ENCODE results near the gene MARCHF4. TPM values are rescaled to one million over a fixed set of nuclear protein-coding genes. Genes with fewer than 3 reads are reported as not detected.

The MARCHF4 gene
- total RNA-seq, 2 donors from 2014 or later, result 0.44 to 0.58 TPM

DNA sequence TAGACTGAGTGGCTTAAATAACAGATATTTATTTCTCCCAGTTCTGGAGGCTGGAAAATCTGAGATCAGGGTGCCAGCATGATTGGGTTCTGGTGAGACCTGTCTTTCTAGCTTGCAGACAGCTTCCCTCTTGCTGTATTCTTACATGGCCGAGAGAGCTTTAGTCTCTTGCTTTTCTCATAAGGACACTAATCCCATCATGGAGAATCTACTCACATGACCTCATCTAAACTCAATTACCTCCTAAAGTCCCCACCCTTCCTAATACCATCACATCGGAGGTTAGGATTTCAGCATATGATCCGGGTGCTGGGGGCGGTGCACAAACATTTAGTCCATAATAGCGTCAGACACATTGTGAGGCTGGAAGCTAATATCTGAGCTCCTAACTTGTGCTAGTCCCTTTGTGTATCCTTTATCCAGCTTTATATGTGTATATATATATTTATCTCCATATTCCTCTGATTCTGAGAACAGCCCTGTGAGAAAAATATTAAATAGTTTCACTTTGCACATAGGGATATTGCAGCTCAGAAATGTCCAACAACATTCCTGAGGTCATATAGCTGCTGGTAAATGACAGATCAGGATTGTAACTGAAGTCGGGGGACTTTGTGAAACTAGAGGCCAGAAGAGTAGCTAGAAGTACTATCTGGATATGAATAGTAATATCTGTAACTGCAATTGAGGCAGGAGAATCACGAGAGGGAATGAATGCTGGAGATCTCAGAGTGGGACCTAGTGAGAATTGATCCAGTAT is 28.9 kb downstream of the MARCHF4 start:
- no peak overlapping the region for H3K27ac ChIP-seq
- H3K9ac ChIP-seq (ENCODE audit: low read depth in 2 of 2, low read length in 2 of 2), result no peak overlapping the region
- no peaks in the 10 kb centered on the region for H3K4me1 ChIP-seq
- no peak for DNase-seq
- intact Hi-C loops (cut with DNase I), result no loop called here
- H3K4me3 ChIP-seq, result no peak overlapping the region
- no peak for TF ChIP-seq CTCF (IDR thresholded peaks at IDR 0.05)
- no peaks in the 10 kb centered on the region for H3K27me3 ChIP-seq
- H3K36me3 ChIP-seq, result no peaks in the 10 kb centered on the region
- no peaks in the 10 kb centered on the region for H3K9me3 ChIP-seq

GRCh38 chr2:216341121-216341520 is 31.2 kb downstream of the MARCHF4 start:
- intact Hi-C loops (cut with DNase I), result no loop called here
- no peaks in the 10 kb centered on the region for H3K9me3 ChIP-seq
- no peak for DNase-seq
- no peak overlapping the region for H3K4me3 ChIP-seq
- no peaks in the 10 kb centered on the region for H3K27me3 ChIP-seq
- H3K36me3 ChIP-seq, result no peaks in the 10 kb centered on the region
- no peak overlapping the region for H3K27ac ChIP-seq
- H3K9ac ChIP-seq (ENCODE audit: low read depth in 2 of 2, low read length in 2 of 2), result no peak overlapping the region
- no peaks in the 10 kb centered on the region for H3K4me1 ChIP-seq
- no peak for TF ChIP-seq CTCF (IDR thresholded peaks at IDR 0.05)

DNA sequence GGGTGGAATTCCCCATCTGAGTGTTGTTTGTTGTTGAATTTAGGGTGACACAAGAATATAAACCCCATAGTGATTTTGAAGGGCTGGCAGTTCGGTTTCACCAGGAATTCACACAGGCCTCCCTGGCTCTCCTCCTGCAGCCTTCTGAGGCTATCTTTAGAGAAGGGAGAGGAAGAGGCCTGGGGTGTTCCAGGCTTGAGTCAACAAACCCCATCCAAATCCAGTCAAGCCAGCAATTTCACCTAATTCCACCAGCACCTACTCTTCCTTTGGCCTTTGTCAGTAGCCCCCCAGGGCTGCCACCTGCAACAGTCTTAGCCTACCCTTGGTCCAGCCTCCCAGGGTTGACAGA is 32.0 kb downstream of the MARCHF4 start:
- Histone ChIP-seq H3K9ac (ENCODE audit: low read depth in 2 of 2, low read length in 2 of 2) (no peak overlapping the region), H3K4me1 (no peaks in the 10 kb centered on the region), H3K36me3 (no peaks in the 10 kb centered on the region), H3K9me3 (no peaks in the 10 kb centered on the region), H3K4me3 (no peak overlapping the region), H3K27me3 (no peaks in the 10 kb centered on the region), H3K27ac (no peak overlapping the region)
- intact Hi-C loops (cut with DNase I), result no loop called here
- TF ChIP-seq CTCF (IDR thresholded peaks at IDR 0.05), result no peak
- no peak for DNase-seq

DNA sequence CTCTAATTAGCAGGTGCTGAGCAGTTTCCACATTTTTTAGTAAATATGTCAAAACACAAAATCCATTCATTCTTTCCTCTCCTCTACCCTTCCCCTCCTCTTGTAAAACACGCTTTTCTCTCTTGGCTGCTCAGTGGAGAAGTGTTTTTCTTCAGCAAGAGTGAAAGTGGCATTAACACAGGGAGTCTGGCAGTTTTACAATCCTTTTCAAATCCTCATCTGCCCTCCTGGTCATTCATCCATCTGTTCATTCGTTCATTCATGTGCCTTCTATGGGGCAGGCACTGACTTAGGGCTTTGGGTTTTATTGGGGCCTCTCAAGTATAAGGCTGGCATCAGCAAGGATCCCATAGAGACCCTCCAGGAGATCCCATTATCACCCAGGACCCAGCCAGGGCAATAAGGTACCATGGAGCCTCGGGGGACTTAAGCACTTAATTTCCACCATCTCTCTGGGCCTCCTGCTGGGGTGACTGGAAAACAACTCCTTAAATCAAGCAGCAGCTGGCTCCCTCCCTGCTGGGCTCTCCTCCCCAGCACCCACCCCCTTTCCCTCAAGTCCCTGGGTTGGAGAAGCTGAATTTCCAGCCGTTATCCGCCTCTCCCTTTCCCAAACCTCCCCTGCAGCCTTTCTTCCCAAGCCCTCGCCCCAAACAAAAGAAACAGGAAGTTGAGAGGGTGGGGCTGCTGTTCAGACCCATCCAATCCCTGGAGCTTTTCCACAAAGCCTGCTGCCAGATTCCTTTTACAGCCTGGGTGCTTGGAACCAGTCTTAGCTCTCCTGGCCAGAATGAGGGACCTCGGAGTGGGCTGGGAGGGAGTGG is 32.6 kb downstream of the MARCHF4 start:
- intact Hi-C loops (cut with DNase I), result no loop called here
- Histone ChIP-seq H3K27me3 (no peaks in the 10 kb centered on the region), H3K4me3 (no peak overlapping the region), H3K4me1 (no peaks in the 10 kb centered on the region), H3K9me3 (no peaks in the 10 kb centered on the region), H3K27ac (no peak overlapping the region), H3K9ac (ENCODE audit: low read depth in 2 of 2, low read length in 2 of 2) (no peak overlapping the region), H3K36me3 (no peaks in the 10 kb centered on the region)
- TF ChIP-seq CTCF (IDR thresholded peaks at IDR 0.05), result no peak
- DNase-seq, result peak; percentile 21

DNA sequence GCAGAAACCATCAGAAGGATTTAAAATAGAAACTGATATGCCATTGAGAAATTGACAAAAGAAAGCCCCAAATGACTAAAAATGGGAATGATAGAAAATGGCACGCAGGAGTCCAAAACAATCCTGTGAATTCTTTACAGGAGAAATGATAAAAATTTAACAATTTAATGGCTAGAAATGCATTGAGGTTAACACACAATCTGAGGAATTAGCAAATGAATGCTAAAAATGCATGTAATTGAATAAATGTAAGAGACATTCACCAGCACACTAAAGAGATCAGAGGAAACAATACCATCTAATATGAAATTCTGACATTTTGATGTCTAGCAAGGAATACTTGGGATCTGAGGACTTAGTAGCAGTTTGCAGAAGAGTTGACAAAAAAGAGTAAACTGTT is 37.0 kb downstream of the MARCHF4 start:
- Histone ChIP-seq H3K27ac (no peak overlapping the region), H3K4me1 (no peaks in the 10 kb centered on the region), H3K27me3 (no peaks in the 10 kb centered on the region), H3K4me3 (no peak overlapping the region), H3K36me3 (no peaks in the 10 kb centered on the region), H3K9me3 (no peaks in the 10 kb centered on the region), H3K9ac (ENCODE audit: low read depth in 2 of 2, low read length in 2 of 2) (no peak overlapping the region)
- intact Hi-C loops (cut with DNase I), result no loop called here
- no peak for TF ChIP-seq CTCF (IDR thresholded peaks at IDR 0.05)
- DNase-seq, result no peak

All from colonic mucosa (tissue), 4 donors.